NCI-H128 (cell line): Measurements from ENCODE around the gene SUN1.
A peak's percentile ranks its signal among the peaks of the same experiment; 100 is the strongest.
"Not testable (repeated sequence)": the region's sequence is repeated elsewhere in the genome, so short reads cannot be mapped to it uniquely, and the experiment has no call there.

Source experiments
- DNase-seq: peaks from one replicate; lab custom pipeline; 2025; ENCODE audit not compliant: unreplicated experiment; lab: John Stamatoyannopoulos, UW

SUN1 gene

GRCh38 chr7:803243-803635, 29.0 kb upstream of the SUN1 start:
- no peak for DNase-seq

GRCh38 chr7:803796-804195, 28.5 kb upstream of the SUN1 start:
- DNase-seq, result not testable (repeated sequence)

DNA sequence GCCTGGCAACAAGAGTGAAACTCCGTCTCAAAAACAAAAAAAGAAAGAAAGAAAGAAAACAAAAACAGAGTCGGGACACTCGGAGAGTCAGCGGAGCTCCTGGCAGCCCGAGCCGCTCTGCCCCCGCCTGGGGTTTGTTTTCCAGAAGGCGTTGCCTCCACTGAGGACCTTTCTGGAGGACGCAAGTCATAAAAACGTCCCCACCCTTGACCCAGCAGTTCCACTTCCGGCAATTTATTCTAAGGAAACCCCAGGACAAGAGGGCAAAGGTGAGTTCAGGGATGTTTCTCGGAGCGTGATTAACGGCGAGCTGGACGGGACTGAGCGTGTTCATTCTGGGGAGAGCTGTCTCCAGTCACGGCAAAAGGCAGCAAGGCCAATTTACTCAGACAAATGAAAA, 27.0 kb upstream of the SUN1 start:
- DNase-seq, result no peak

- no peak for DNase-seq
Observed at GRCh38 chr7:815284-816216, 16.7 kb upstream of the SUN1 start.

DNA sequence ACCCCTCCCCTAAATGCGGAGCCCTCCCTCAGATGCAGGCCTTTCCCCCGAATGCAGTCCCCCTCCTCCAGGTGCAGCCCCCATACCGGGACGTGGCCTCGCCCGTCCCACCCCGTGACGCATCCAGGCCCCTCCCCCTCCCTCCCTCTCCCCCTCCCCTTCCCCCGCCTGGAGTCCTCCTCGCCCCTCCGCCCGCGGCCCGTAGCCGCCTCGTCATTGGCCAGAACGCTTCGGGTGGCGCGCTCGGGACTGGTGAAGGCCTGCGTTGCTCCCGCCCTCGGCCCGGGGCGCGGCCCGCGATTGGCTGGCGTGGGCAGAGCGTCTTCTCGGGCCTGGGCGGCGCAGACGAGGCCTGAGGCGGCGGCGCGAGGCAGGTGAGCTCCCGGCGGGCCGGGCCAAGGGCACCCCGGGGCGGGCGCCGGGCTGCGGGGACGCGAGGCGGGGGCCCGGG, 16.0 kb upstream of the SUN1 start:
- peak; percentile 96 for DNase-seq

DNA sequence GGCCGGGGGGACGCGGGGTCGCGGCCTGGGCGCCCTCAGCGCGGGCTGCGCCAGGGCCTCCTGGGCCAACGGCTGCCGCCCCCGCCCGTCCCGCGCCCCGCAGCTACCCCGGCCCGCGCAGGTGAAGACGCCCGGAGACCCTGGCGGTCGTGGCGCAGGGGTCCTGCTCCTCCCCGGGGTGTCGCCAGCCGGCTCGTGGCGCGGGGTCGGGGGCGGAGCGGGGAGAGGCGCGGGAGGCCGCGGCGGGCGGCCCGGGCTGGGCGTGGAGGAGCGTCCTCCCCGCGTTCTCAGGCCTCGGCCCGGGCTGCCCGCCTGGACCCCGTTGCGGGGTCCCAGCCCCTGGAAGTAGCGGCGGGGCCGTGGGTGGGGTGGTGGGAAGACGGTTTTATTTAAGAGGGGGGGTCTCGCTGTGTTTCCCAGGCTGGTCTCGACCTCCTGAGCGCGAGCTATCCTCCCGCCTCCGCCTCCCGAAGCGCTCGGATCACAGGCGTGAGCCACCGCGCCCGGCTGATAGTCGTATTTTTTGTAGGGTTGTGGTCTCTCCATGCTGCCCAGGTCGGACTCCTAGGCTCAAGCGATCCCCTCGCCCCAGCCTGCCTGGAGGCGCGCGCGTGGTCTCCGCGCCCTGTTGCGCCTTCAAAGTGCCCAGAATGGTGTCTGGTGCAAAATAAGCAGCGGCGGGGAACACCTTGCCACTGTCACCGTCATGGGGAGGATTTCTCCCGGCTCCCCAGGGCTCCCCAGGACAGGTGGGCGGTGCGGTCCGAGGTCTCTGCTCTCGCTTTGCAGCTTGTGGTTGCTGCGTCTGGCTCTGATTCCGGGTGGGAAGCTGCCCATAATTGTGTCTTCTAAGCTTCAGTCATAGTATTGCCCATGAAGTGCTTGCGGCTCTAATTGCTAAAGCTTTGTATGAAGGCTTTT, 15.3 kb upstream of the SUN1 start:
- DNase-seq, result no peak

DNA sequence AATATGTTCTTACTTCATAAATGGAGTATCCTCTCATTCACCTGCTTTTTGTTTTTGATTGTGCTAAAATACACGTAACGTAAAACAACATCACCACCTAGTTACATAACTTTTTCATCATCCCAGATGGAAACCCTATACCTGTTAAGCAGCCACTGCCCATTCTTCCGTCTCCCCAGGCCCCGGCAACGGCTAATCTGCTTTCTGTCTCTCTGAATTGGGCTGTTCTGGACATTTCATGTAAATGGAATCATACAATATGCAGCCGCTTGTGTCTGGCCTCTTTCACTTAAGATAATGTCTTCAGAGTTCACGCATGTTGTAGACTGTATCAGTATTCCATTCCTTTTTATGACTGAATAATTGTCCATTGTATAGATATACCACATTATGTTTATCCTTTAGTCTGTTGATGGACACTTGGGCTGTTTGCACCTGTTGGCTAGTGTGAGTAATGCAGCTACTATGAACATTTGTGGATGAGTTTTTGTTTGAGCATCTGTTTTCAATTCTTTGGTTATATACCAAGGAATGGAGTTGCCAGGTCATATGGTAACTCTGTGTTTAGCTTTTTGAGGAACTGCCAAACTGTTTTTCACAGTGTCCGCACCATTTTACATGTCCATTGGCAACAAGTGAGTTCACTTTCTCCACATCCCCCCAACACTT, 14.1 kb upstream of the SUN1 start:
- DNase-seq, result no peak

- no peak for DNase-seq
Observed at GRCh38 chr7:820341-820740, 11.9 kb upstream of the SUN1 start.

GRCh38 chr7:821688-822087, 10.6 kb upstream of the SUN1 start:
- no peak for DNase-seq

DNA sequence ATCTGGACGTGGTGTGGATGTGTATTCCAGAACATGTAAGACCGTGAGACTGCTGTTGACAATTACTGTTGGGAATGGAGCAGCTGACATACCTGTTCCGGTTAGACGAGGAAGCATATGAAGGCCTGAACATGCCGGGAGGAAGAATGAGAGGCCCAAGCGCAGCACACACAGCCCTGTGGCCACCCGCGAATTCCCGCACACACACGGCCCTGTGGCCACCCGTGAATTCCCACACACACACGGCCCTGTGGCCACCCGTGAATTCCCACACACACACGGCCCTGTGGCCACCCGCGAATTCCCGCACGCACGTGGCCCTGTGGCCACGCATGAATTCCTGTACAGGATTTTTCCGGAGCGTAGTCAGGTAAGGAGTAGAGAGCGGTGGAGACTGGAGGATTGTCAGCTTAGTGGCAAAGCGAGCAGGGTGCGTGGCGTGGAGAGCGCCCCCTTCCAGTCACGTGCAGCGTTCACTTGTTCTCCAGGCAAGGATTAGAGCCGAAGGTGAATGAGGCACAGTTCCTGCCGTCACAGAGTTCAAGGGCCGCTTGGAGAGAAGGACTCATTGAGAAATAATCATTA, 9.5 kb upstream of the SUN1 start:
- no peak for DNase-seq

GRCh38 chr7:823649-824048, 8.6 kb upstream of the SUN1 start:
- no peak for DNase-seq

DNA sequence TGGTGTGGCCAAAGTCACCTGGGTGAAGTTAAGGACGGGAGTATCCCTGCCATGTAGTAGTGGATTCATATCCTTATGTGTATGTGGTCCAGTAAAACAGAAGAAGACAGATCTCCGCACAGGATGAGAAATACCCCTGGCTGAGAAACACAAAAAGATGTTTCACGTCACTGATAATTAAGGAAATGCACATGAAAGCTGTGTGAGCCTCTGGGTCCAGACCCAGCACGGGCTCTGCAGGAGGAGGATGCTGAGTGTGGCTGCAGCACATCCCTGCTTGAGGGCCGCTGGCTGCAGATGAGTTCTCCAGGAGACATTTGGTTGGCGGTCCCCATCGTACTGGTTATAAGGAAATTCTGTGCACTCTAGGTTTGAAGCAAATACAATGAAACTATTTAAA, 8.2 kb upstream of the SUN1 start:
- DNase-seq, result no peak

- no peak for DNase-seq
Observed at GRCh38 chr7:824664-825063, 7.6 kb upstream of the SUN1 start.

DNA sequence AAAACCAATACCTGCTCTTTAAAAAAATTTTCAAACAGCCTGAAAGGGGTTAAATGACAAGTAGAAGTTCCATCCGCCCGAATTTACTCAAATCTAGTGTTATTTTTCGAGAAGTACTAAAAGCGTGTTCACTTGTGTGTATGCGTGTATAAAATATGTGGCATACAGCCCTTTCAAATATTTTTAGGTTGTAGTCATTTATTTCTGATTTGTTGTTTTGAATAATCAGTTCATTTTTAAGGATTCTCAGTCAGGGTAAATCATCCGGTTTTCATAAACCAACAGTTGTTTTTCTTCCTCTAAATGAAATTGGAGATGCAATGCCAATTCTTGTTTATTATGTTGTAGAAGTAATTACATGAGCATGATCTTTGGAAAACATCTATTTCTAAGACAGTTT, 6.9 kb upstream of the SUN1 start:
- DNase-seq, result no peak

DNA sequence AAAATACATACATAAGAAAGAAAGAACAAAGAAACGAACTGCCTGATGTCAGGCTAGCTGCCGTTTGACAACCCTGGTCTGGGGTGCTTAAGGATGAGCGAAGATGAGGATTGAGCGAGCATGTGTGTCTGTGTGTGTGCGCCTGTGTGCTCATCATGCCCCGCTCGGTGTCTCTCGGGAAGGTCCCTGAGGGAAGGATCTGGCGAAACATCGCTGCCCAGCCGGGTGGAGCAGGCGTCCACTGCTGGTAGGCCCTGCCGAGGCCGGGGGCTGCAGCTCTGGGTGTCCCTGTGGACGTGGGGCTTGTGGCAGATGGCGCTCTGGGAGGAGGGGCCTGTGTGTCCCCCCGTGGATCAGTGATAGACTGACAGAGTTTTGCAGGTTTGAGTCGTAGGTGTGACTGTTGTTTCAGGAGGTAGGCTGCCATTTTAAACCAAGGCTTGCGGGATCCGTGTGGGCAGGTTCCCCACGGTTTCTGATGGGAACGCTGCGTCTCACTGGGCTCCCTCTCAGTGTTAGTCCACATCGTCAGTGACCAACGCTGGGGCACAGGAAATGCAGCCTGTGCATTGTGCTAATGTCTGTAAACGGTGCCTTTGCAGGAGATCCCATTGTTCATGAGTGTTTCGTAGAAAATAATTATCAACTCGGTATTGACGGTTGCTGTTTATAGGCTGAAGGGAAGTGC, 5.9 kb upstream of the SUN1 start:
- no peak for DNase-seq

- DNase-seq, result no peak
Observed at GRCh38 chr7:828793-829561, 3.3 kb upstream of the SUN1 start.

GRCh38 chr7:830069-830468, 2.2 kb upstream of the SUN1 start:
- no peak for DNase-seq

DNA sequence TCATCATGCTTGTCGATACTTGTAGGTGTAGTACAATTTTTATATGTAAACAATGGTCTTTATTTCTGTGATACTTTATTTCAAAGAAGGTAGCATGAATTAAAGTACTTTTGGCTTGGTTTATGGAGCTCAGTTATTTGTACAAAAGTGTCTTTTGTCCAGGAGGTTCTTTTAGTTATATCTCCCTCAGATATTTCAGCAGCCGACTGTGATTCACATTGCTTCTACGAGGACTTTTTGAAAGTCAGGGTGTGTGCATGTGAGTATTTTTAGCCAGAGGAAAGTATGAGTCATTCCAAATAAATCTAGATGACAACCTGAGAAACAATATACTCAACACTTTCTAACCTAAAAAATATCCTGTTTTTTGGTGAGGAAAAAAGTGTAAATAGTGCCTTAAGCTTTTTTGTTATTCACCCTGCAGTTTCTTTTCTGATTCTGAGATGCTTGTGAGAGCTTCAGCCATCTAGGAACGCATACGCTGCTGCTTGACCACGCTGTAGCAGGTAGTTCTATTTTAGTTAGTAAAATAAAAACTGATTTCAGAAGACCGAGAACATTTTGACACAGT, 595 bp upstream of the SUN1 start:
- no peak for DNase-seq

DNA sequence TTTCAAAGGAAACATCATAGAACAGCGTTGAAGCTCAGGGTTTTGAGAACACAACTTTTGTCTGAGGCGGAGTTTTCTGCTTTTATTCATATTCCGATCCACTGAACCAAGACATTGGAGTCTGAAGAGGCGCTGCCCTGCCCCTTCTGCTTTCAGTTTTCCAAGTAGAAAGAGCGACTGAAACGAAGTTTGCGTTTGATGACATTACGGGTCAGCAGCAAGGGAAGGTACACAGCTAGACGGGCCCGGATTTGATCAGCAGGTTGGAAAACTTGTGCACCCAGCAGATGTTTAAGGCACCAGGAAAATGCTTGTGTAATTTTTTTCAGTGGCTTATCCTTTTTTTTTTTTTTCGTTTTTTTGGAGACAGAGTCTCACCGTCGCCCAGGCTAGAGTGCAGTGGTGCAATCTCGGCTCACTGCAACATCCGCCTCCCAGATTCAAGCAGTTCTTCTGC, 720 bp downstream of the SUN1 start:
- no peak for DNase-seq
